Panc1 (cell line): ENCODE data around the gene AFG3L2.

Experiments
- CTCF ChIP-seq: fragments of 450-650 bp; IDR thresholded peaks from 2 replicates; pipeline ENCODE4 v1.5.1; 2017; ENCODE audit warnings: mild to moderate bottlenecking
- TF ChIP-seq, protein P1 (sequence below), 2 experiments: IDR thresholded peaks; 2 replicates each; pipeline ENCODE4 v1.6.1; 2011 to 2012; ENCODE audit warnings: low read depth in 2 of 2, control low read depth in 1 of 2, low read length in 1 of 2, mild to moderate bottlenecking in 1 of 2, moderate library complexity in 1 of 2; ENCODE audit not compliant: insufficient read depth in 1 of 2

- no peak; the same call in 1 of the 2 replicates for TF ChIP-seq CTCF
- TF ChIP-seq, protein P1, sequence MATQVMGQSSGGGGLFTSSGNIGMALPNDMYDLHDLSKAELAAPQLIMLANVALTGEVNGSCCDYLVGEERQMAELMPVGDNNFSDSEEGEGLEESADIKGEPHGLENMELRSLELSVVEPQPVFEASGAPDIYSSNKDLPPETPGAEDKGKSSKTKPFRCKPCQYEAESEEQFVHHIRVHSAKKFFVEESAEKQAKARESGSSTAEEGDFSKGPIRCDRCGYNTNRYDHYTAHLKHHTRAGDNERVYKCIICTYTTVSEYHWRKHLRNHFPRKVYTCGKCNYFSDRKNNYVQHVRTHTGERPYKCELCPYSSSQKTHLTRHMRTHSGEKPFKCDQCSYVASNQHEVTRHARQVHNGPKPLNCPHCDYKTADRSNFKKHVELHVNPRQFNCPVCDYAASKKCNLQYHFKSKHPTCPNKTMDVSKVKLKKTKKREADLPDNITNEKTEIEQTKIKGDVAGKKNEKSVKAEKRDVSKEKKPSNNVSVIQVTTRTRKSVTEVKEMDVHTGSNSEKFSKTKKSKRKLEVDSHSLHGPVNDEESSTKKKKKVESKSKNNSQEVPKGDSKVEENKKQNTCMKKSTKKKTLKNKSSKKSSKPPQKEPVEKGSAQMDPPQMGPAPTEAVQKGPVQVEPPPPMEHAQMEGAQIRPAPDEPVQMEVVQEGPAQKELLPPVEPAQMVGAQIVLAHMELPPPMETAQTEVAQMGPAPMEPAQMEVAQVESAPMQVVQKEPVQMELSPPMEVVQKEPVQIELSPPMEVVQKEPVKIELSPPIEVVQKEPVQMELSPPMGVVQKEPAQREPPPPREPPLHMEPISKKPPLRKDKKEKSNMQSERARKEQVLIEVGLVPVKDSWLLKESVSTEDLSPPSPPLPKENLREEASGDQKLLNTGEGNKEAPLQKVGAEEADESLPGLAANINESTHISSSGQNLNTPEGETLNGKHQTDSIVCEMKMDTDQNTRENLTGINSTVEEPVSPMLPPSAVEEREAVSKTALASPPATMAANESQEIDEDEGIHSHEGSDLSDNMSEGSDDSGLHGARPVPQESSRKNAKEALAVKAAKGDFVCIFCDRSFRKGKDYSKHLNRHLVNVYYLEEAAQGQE (IDR thresholded peaks at IDR 0.05; ENCODE audit: insufficient read depth in 1 of 2, low read depth in 2 of 2, low read length in 1 of 2), result no peak
Measured at GRCh38 chr18:12307701-12308385, 69.2 kb downstream of the AFG3L2 start, which contains the start of gene TUBB6.
